Measurements from ENCODE around the gene DFFB.

Gene DFFB

GRCh38 chr1:3894626-3895278 is 37.5 kb downstream of the DFFB start:
- DNase-seq = no peak

GRCh38 chr1:3895279-3895950 is 38.1 kb downstream of the DFFB start:
- no peak for DNase-seq

GRCh38 chr1:3895951-3896325 is 38.7 kb downstream of the DFFB start:
- DNase-seq = no peak

GRCh38 chr1:3896396-3897000 is 39.2 kb downstream of the DFFB start:
- no peak for DNase-seq

DNA sequence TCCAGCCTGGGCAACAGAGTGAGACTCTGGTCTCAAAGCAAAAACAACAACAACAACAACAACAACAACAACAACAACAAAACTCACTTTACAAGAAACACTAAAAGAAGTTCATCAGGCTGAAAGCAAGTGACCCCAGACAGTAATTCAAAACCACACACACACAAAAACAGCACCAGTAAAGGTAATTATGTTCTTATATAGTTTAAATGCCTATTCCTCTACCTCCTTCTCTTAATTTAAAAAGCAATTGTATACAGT is 41.1 kb downstream of the DFFB start:
- no peak for DNase-seq

DNA sequence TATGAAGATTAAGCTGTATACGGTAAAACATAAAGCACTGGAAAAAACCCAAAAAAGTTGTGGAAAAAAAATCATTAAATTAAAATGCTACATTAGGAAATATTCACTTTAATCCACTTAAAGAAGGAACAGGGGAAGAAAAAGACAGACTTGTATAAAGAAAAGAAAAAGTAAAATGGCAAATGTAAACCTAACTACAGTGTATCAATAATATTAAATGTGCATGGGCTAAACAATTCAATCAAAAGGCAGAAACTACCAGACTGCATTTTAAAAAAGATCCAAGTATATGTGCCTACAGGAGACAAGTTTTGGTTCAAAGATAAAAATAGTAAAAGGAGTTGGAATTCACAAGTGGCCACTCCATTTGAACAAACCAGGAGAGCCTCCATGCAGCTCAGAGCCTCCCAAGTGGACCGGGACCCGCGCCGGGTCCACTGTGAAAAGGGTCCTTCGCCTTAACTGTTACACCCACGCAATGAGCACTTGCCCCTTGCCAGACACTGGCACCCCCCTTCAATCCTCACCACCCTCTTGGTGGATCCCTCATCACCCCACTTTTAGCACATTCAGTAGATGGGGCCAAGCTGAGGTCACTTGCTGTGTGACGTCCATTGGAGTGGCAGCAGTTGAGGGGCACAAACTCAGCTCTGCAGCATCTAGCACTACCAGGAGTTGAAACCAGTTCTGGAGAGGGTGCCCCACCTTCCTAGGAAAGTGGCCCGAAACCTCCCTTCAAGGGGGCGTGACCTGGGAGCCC is 41.9 kb downstream of the DFFB start:
- no peak for DNase-seq

- DNase-seq = no peak
These were observed 42.5 kb downstream of the DFFB start for GRCh38 chr1:3899754-3900149.

DNA sequence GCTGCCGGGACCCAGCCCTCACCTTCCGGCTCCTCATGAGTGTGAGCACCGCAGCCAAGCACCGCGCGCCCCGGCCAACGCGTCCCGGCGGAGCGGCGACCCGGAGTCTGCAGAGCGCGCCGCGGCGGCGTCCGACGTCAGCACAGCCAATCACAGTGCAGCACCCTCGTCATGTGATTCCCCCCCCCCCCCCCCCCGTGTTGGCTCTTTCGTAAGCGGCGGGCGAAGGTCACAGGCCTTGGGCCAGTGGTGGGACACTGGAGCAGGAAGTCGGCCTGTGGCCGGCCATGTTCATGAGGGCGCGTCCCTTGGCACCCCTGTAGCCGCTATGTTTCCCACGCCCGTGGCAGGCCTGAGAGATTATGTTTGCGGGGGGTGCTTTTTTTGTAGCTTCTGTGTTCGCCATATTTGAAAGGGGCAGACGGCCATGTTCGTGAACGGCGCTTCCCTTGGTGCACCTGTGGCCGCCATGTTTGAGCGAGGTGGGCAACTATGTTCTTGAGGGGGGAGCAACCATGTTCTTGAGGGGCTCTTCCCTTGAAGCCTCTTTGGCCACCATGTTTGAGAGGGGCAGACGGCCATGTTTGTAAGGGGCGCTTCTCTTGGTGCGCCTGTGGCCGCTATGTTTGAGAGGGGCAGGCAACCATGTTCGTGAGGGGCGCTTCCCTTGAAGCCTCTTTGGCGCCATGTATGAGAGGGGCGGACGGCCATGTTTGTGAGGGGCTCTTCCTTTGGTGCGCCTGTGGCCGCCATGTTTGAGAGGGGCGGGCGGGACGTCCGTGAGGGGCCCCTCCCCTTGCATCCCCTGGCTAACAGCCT is 43.1 kb downstream of the DFFB start, which contains the start of gene C1orf174:
Gene C1orf174 (minus strand): TSS at position 123 of the 819 bp plus-strand sequence. CDS start 86 bp downstream, at position 37.
- DNase-seq = peak; percentile 82 to 100 (median 98)

- peak; percentile 59 to 98 (median 91) for DNase-seq
These were observed 43.8 kb downstream of the DFFB start for GRCh38 chr1:3900969-3901529.

- no peak for DNase-seq
These were observed 44.8 kb downstream of the DFFB start for GRCh38 chr1:3902111-3902511.

GRCh38 chr1:3902571-3903091 is 45.4 kb downstream of the DFFB start:
- DNase-seq = peak in 2 of 58 donors; percentile 8 to 34

DNA sequence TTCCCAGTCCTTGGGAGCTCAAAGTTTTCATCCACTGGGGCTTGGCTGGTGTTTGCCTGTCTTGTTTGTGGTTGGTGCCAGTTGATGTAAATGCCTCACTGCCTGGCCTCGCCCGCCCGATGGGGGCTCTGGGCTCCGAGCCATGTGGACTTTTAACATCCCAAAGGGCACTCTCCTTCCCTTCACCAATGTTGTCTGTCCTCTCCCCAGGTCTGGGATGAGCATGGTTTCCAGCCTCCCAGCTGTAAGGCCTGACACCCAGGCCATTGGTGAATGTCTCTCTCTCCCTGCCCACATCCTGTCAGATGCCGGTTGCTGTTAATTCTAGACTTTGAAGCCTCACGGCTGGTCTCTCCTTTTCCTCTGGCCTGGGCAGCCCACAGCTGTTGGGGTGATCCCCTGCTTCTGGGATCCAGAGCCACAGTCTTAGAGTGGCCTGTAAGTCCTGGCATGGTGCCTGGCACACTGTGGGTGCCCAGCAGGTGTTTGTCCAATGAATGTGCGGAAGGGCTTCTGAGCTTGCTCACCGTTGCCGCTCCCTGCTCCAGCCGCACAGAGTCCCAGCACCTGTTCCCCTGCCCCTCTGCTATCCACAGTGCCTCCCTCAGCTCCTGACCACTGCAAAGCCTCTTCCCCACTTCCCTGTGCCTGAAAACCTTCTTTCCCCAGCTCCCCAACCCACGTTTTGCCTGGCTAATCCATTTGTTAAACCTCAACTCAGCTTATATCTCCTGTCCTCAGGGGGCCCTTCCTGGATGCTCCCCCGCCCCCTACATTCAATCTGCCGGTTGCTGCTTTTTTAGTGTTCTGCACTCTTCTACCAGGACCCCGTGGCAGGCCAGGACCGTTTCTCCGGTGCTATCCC is 46.1 kb downstream of the DFFB start:
- no peak for DNase-seq

DNA sequence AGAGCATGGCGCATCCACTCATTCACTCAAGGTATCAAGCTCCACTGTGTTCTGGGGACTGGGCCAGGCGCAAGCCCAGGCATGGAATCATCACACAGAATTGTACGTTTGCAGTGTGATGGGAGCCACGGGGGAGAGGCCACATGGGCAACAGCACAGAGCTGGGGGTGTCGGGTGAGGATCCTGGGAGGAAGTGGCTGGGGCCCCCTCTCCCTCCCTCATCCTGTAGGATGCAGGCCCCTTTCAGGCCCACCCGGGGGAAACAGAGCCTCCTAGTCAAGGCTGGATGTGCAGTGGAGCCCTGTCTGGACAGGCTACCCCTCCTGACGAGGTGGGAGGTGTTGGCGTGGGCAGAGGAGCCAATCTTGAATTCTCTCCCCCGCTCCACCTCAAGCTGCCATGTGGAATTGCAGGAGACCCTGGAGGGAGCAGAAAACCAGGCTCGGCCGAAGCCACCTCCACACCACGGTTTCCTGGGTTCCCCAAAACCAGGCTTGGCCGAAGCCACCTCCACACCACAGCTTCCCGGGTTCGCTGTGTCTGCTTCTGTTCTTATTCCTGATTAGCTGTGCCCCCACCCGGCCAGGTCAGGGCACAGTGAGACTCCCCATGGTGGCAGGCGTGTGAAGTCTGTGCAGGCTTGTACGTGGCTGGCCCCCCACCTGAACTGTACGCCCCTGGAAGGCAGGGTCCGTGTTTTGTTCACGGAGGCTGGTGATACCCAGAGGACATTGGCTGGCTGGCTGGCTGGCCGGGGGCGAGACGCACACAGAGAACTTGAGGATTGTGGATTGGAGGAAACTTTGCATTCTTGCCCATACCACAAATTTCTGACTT is 46.9 kb downstream of the DFFB start:
- DNase-seq = no peak

- no peak for DNase-seq
These were observed 47.5 kb downstream of the DFFB start for GRCh38 chr1:3904843-3905185.

- DNase-seq = no peak
These were observed 48.1 kb downstream of the DFFB start for GRCh38 chr1:3905266-3905952.

DNA sequence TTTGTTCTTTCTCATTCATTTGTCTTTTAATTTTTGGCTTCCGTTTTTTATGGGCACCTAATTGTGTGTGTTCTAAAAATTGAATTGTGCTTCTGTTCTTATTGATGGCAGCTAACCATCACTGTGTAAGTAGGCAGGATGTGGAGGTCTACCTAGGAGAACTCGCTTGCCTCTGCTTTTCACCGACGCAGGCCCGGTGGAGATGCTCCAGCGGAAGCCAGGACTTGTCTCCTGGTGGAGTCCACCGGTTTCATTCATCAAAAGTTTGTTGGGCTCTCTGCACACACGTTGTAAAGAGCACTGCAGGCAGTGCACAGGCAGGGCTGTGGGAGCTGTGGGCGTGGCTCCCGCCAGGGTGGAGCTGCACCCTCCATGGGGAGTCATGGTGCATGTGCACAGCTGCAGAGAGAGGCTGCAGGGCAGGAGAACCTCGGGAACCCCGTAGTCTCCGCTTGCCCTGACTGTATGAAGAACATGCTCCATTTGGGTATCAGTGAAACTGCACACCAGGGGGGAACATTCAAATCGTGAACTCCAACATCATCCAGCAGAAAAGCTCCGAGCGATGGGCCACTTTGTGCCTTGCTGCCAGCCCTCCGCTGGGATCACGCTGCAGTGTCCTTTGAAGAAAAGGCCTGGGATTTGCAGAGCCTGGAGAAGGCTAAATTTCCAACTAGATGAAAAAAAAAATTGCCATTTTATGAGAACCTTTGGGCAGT is 48.8 kb downstream of the DFFB start:
- no peak for DNase-seq

DNA sequence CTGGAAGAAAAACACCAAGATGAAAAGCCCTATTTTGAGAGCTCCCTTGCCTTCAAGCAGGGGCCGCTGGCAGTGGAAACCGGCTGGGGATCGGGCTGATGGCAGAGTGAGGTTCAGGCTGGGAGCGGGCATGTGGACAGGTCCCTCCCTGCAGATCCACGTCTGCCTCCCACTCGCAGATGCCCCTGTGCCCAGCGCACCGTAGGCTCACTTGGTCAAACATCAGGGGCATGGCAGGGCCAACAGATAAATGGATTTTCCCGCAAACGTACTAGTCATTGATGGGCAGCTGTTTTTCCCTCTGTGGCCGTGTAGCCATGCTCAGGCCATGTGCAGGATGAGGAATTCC is 49.4 kb downstream of the DFFB start:
- no peak for DNase-seq
